Measurements from ENCODE around the gene MCM10. TPM values are rescaled to one million over a fixed set of nuclear protein-coding genes. Genes with fewer than 3 reads are reported as not detected.
A peak's percentile ranks its signal among the peaks of the same experiment; 100 is the strongest.

Gene MCM10
- total and polyA plus RNA-seq, 9 donors = 0.20 to 1.7 (median 0.53) TPM; not detected in 2

- Histone ChIP-seq H3K4me1 (ENCODE audit: insufficient read depth) (no peaks in the 10 kb centered on the region), H3K27me3 (no peaks in the 10 kb centered on the region), H3K36me3 (no peaks in the 10 kb centered on the region), H3K9me3 (no peaks in the 10 kb centered on the region), H3K4me3 (no peak overlapping the region), H3K27ac (no peak overlapping the region)
- 56 to 78% (median 74%) methylated on average over 5 of the region's 5 CpGs for WGBS, 3 donors
- intact Hi-C loops (cut with DNase I) = no loop called here
- DNase-seq = peak in 1 of 5 donors; percentile 24
- TF ChIP-seq EP300 (IDR thresholded peaks at IDR 0.05) = no peak
- no peak for TF ChIP-seq CTCF (IDR thresholded peaks at IDR 0.05)
- TF ChIP-seq POLR2A (IDR thresholded peaks at IDR 0.05) = no peak
Observed at GRCh38 chr10:13206546-13207443, 45.4 kb downstream of the MCM10 start.

- no peaks in the 10 kb centered on the region for H3K36me3 ChIP-seq
- intact Hi-C loops (cut with DNase I) = no loop called here
- 77 to 87% (median 83%) methylated on average over 7 of the region's 7 CpGs for WGBS, 3 donors
Observed at GRCh38 chr10:13213163-13213562, 51.8 kb downstream of the MCM10 start.

GRCh38 chr10:13218878-13219277, 57.5 kb downstream of the MCM10 start:
- Histone ChIP-seq H3K4me1 (ENCODE audit: insufficient read depth) (no peaks in the 10 kb centered on the region), H3K9me3 (no peaks in the 10 kb centered on the region), H3K27ac (no peak overlapping the region), H3K4me3 (no peak overlapping the region), H3K27me3 (no peaks in the 10 kb centered on the region), H3K36me3 (no peaks in the 10 kb centered on the region)
- intact Hi-C loops (cut with DNase I) = no loop called here
- 92 to 96% (median 92%) methylated on average over 4 of the region's 4 CpGs for WGBS, 3 donors
- no peak for DNase-seq
- TF ChIP-seq EP300 (IDR thresholded peaks at IDR 0.05) = no peak

More at GRCh38 chr10:13213163-13213562, 51.8 kb downstream of the MCM10 start:
- Histone ChIP-seq H3K4me3 (no peak overlapping the region), H3K27ac (no peak overlapping the region), H3K4me1 (ENCODE audit: insufficient read depth) (no peaks in the 10 kb centered on the region), H3K27me3 (no peaks in the 10 kb centered on the region), H3K9me3 (no peaks in the 10 kb centered on the region)
- DNase-seq = no peak
- TF ChIP-seq CTCF (IDR thresholded peaks at IDR 0.05) = no peak
- no peak for TF ChIP-seq POLR2A (IDR thresholded peaks at IDR 0.05)
- TF ChIP-seq EP300 (IDR thresholded peaks at IDR 0.05) = no peak

GRCh38 chr10:13219685-13220670, 58.6 kb downstream of the MCM10 start:
- Histone ChIP-seq H3K27me3 (no peaks in the 10 kb centered on the region), H3K4me3 (no peak overlapping the region), H3K4me1 (ENCODE audit: insufficient read depth) (no peaks in the 10 kb centered on the region), H3K9me3 (no peaks in the 10 kb centered on the region), H3K27ac (no peak overlapping the region), H3K36me3 (no peaks in the 10 kb centered on the region)
- intact Hi-C loops (cut with DNase I) = no loop called here
- no peak for TF ChIP-seq CTCF (IDR thresholded peaks at IDR 0.05)
- DNase-seq = no peak
- WGBS, 3 donors = 66 to 77% (median 72%) methylated on average over 12 of the region's 12 CpGs
